Activated CD4-positive, alpha-beta T cell treated with anti-CD3 and anti-CD28 coated beads, Interleukin-2, amount 50 U/mL, for 24 hours (primary cell): ENCODE data around the gene ADGRD1.
"Not testable (repeated sequence)": the region's sequence is repeated elsewhere in the genome, so short reads cannot be mapped to it uniquely, and the experiment has no call there.

Experiments
- DNase-seq, 2 donors: peaks; one replicate each; pipeline ENCODE4 v3.0.0-alpha.2; 2020; ENCODE audit warnings: low read depth in 1 of 2, low spot score in 1 of 2

Gene ADGRD1

DNA sequence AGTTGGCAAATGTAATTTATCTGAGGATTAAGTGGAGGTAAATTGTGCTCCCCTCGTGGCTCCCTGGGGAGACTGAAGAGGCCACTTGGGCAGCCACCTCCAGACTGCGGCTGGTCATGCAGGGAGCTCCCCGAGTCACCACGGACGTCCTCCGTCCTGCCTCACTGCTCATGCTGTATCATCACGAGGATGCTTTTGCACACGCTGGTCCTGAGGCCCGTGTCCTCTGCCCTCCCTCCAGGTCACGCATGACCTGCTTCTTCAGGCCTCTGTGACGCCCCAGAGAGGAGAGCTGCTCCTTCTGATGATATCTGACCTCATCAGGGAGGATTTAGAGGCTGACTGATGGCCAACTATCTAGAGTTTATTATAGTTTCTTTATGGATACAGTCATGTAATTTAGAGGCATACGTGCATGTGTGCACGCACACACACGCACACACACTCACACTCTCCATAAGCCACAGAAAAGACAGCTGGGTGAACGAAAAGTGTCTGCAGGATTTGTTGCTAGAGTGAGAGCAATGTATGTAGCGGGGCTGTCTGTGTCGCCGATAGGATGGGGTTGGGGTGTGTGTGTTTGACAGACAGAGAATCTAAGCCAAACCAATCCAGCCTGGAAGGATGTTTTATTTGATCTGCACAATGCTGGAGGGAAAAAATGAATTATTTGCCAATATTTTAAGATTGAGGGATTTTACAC, 160.0 kb downstream of the ADGRD1 start:
- no peak for DNase-seq

DNA sequence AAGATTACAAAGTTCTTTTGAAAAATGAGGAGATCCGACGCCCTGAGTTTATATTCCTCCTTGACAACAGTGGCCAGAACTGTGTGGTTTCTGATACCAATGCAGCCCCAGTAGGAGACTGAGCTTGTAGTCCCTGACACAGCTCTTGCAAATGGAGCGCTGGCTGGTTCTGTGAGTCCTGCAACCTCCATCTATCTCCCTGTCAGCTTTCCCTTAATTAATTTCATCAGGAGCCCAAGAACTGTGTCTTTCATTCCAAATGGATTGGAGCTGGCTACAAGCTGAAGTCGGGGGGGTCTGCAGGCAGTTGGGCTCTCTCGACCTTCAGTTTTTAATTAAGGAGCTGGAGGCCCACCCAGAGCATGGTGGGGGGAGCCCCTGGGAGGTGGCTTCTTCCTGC, 160.6 kb downstream of the ADGRD1 start:
- DNase-seq = no peak

DNA sequence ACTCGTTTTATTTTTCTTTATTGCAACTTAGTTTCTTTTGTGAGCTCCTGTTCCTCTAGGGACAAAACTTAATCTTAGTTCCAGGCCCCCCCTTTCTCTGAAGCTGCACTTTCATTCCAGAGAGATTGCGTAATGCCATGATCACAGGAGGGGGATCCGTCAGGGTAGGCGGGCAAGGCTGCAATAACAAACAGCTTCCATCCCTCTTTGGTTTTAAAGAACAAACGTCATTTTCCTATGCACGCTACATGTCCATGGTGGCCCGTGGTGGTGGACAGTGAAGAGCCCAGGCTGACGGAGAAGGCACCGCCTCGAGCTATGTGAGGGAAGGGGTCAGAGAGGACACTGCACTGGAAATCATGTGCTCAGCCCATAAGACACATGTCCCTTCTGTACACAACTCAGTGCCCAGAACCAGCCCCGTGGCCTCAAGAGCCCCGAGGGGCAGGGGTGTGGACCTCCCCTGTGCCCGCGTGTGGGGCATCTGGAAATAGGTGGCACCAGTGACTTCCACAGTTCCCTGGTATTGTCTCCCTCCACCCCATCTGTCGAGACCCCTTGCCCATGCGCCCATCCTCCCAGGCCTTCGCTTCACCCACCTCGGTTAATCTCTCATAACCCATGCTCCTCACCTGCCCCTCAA, 161.4 kb downstream of the ADGRD1 start:
- no peak for DNase-seq

DNA sequence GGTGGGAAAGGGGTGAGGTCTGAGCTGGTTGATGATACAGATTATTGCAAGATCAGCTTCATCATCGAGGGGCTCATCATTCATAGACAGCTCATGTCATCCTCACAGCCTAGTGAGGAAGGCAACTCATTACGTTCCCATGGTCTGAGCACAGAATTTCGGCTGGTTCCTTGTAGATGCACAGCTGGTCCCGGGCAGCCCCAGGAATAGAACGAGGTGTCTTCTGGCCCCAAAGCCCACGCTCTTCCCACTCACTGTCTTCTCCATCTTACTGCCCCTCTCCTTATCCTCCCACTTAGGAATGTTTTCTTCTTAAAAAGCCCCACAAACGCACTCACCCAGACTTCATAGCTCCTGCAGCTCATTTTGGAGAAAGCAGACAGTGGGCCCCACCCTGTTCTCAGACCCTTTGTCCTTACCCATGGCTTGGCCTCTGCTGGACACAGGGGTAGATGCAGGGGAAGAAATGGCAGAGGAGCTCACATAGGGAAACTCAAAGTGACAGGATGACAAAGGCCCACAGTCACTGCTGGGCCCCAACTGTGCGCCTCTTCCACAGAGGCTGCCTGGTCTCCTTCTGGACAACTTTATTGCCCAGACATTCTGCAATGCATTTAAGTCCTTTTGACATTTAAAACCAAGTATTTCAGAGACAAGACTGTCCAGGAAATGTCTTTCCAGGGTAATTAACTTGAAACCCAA, 162.2 kb downstream of the ADGRD1 start:
- no peak for DNase-seq

DNA sequence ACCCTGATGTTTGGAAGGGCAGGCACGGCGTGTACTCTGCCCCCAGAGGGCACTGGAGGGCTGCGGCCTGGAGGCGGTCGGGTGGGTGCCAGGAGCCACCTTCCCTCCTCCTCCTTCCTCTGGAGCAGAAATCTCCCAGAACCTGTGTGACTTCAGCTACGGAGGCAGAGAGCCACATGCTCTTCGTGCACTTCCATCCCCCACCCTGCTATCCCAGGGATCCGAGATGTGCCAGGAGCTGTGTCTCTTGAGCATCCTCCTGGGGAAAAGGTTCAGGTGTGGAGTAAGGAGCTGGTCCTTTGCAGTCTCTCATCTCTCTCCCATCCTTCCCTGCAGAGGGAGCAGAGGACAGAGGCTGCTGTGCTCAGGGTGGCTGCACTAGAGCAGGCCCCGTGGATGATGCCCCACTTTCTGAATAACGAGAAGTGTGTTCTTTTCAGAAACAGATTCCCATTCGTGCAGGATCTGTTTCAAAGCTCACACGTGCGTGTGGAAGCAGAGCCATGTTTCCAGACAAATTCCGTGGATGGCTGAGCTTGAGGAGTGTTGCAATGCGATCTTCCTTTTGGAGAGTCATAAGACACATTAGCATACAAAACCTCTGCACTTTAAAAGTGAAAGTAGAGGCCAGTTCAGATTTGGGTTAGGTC, 162.9 kb downstream of the ADGRD1 start:
- DNase-seq = no peak

DNA sequence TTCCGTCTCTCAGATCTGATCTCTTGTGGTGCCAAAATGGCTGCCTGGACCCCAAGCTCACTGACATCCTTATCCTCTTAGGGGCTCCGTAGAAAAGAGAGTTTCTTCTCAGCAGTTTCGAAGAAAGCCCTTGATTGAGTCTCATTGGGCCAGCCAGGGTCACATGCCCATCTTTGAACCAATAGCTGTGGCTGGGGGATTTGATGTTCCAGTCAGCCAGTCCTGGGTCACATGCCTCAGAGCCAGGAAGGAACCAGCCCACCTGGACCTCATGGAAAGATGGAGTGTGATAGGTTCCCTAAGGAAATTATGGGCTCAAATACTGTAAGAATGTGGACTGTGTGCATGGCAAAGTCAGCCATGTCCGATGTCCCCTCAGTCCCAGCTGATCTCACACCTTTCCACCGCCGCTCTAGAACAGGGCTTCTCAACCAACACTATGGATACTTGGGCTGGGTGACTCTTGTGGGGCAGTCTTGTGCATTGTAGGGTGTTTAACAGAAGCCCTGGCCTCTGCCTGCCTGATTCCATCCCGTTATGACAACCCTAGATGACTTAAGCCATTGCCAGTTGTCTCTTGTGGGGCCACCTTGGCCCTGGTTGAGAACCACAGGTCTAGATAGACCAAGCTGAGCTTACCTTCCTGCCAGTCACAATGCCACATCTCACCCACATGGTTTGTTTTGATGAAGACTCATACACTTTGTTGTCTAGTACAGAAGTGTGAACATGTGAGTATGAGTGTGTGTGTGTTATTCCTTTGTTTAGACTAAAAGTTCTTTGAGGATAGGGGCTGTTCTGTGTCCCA, 163.9 kb downstream of the ADGRD1 start:
- DNase-seq = no peak

DNA sequence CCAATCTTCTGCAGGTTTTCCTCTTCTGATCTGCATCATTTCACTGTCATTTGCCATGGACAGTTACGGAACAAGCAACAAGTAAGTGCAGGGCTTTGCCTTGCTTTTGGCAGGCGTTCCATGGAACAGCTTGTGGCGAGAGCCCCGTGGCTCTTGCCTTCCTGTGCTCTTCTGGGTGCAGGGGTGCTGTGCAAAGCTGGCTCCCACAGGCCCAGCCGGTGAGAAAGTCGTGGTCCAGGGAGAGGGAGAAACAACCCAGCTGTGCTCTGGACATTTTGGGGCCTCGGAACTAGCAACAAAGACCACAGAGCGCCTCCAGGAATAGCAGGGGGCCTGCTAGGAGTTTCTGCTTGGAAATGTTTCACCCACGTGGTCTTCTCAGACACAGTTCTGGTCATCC, 164.7 kb downstream of the ADGRD1 start:
- no peak for DNase-seq

DNA sequence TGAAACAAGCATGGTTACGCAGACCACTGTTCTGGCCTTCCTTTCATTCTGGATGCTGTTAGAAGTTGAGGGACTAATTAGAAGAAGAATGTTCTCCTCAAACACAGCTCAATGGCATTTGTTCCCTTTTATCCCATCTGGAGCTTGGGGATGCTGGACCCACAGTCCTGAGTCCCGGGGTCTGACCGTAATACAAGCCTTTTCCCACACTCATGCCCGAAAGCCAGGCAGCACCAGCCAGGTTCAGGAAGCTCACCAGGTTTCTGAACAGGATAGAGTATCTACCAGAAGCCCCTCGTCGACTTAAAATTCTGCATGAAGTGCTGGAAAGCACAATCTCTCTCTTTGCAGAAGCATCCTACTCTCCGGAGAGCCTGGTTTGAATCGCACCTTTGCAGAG, 165.6 kb downstream of the ADGRD1 start:
- not testable (repeated sequence) for DNase-seq

DNA sequence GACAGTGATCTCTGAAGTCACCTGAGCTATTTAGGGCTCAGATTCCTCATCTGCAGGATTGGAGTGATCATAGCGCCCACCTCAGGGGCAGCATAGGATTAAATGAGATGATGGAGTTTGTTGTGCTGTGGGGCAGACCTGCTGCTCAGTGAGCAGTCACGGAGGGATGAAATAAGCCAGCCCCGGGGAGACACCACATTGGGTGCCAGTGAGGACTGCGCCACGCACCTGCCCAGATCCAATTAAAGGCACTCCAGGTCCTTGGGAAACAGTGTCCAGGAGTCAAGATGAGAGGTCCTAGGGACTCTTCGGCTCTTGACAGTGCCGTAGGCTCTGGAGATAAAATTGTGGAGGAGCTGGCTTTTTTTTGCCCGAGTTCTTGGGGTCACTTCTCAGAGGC, 166.2 kb downstream of the ADGRD1 start:
- no peak for DNase-seq

DNA sequence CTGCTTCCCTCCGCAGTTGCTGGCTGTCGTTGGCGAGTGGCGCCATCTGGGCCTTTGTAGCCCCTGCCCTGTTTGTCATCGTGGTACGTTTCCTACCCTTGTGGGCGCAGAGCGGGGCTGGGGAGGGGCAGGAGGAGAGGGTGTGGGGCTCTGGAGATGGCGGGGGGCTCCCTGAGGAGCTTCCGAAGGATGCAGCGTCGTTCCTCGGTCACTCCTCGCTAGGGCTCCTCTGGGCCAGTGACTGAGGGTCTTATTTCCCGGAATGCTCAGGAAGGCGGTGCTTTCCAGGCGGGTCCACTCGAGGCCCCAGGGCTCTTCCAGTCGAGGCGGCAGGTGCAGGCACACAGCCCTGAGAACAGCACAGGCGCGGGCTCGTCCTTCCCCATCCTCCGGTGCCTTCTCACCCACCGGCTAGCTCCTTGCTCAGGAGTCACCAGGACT, 167.1 kb downstream of the ADGRD1 start:
- no peak for DNase-seq

DNA sequence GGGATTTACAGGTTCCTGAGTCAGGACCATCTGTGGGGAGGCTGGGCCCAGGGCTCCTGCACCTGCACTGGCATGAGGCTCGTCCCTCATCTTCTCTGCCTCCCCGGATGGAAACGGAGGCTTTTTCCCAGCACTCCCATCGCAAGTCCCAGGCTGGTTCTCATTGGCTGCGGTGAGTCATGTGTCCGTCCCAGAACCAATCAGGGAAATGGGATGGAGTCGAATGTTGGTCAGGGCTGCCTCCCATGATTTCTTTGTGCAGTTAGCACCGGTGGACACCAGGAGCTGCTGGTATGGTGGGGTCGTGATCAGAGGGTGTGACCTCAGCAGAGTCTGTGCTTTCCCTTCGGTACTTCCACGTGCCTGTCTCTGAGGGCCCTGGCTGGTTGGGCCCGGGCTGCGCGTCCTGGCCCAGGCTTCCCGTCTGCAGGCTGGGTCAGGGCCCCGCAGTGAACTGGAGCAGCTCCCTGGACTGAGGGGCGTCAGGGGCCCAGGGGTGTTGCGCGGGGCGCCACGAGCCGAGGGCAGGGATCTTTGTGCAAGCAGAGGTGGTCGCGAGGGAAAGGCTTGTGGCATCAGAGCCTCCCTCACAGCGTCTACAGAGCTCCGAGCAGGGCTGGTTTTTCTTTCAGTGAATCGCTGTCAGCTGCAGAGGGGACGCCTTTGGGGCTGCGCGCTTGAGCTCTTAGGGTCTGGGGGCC, 168.1 kb downstream of the ADGRD1 start:
- no peak for DNase-seq

DNA sequence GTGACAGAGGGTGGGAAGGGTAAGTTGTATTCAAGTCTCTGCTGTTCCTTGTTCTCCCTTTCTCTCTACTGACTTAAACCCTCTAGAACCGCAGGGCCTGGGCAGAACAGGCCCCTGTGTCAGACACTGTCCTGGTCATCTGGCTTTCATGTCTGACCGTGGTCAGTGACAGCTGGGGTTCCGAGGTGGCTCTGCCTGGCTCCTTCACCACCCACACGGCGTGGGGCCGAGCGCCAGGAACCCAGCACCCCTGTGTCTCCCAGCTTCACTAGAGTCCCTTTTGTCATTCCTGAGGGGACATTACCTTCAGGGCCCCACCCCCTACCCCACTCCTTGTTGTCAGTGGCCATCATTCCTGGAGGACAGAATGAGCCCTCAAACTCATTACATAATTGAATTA, 168.9 kb downstream of the ADGRD1 start:
- DNase-seq = no peak

DNA sequence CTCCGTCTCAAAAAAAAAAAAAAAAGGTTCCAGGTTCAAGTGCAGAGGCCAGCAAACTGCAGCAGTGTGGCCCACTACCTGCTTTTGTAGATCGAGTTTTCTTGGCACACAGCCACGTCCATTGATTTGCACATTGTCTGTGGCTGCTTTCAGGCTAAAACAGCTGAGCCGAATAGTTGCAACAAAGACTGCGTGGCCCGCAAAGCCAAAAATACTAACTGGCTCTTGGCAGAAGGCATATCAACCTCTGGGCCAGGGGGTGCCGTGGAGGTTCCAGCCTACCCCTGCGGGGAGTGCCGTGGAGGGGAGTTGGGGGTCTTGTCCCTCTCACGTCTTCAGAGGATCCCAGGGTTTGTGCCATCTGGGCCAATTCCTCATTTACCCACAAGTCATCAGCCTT, 170.1 kb downstream of the ADGRD1 start:
- no peak for DNase-seq

DNA sequence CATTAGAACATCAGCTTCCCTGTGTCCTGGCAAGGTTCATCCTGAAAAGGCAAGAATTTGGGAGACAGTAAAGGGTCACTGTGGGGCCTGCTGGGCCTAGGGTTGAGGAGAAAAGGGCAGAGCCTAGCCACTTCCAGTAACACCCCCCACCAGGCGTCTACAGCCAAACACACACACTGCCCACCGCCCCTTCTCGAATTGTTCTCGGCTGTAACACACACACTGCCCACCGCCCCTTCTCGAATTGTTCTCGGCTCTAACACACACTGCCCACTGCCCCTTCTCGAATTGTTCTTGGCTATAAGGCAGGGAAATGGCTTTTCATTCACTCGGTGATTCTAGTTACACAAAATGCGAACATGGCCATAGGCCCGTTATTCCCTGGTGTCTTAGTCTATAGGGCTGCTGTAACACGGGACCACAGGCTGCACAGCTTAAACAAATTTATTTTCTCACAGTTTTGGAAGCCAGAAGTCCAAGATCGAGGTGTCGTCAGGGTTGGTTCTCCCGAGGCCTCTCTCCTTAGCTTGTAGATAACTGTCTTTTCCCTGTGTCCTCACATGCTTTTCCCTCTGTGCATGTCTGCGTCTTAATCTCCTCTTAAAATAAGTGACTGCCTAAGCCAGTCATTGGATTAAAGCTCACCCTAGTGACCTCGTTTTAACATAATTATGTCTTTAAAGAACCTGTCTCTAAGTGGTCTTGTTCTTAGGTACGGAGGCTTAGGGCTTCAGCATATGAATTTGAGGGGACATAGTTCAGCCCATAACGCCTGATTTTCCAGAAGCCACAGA, 171.0 kb downstream of the ADGRD1 start:
- DNase-seq = no peak

DNA sequence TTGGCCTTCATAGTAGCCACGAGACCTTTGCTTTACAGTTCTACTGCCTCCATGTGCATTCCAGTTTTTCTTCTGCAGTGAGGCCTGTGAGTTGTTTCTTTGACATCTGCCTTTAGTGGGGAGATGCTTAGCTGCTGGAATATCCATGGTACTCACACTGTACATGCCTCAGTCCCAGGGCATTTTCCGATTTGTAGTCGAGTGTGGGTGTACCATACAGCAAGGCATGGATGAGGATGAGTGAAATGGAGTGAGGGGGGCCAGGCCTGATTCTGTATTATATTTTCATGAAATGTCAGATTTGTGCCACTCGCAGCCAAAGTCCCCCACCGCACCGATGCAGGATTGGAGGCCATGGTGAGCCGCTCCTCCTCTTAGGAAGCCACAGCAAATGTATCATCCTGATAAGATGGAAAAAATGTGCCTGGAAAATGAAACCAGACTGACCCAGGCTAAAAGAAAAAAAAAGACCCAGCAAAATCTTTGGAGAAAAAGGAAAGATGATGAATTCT, 173.0 kb downstream of the ADGRD1 start:
- DNase-seq = no peak

DNA sequence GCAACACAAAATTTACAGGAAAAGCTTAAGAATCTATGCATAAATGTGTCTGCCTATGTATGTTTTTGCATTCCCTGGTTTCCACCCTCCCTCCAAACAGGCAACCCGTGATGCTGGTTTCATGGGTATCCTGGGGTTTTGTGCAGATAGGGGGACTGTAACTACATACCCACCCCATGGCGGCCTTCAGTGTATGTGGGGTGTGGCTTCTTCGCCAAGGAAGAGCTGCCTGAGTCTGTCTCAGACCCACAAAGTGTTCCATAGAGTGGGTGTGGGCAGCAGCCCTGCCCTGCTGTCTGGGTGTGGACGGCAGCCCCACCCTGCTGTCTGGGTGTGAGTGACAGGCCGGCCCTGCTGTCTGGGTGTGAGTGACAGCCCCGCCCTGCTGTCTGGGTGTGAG, 174.8 kb downstream of the ADGRD1 start:
- no peak for DNase-seq

DNA sequence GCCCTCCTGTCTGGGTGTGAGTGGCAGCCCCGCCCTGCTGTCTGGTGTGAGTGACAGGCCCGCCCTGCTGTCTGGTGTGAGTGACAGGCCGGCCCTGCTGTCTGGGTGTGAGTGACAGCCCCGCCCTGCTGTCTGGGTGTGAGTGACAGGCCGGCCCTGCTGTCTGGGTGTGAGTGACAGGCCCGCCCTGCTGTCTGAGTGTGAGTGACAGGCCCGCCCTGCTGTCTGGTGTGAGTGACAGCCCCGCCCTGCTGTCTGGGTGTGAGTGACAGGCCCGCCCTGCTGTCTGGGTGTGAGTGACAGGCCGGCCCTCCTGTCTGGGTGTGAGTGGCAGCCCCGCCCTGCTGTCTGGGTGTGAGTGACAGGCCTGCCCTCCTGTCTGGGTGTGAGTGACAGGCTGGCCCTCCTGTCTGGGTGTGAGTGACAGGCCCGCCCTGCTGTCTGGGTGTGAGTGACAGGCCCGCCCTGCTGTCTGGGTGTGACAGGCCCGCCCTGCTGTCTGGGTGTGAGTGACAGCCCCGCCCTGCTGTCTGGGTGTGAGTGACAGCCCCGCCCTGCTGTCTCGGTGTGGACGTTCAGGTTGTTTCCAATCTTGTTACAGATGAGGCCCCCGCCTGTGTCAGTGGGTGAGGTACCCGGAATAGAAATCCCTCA, 175.4 kb downstream of the ADGRD1 start:
- not testable (repeated sequence) for DNase-seq

DNA sequence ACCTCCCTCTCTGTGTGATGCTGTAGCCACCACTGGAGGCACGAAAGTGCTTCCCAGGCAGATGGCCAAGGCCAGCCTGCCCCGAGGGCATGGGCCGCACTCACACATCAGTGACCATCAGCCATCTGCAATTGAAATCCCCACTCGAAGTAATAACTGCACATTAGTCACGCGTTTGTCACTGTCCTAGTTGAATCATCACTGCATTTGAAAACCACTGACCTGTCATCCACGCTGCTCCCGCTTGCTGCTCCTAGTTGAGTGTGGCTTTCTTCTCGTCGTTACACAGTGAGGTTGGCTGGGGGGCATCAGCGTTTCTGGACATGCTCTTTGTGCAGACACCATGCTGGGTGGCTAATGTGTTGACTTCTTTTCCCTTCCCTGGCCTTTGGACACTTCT, 176.1 kb downstream of the ADGRD1 start:
- no peak for DNase-seq
